ENCODE results near the gene DCC.

Gene DCC

DNA sequence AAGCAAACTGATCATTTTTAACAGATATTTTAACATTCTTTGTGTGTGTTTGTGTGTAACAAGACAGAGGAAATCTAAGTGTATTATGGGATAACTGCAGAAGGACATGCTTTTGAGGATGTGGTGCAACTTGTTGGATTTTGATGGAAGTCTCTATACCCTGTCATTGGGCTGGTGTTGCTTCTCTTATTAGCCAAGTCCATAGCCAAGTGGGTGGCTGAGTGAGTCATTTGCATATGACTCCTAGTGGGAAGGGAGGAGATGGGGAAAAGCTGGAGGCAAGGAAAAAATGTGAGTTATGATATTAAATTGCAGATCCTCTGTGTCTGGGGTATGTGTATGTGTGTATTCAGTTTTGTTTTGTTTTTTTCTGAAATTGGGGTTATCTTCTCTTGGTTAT lies 879.9 kb downstream of the DCC start:
- no peak overlapping the region for H2BK15ac ChIP-seq (ENCODE audit: low read depth, poor library complexity, severe bottlenecking)
- no peaks in the 10 kb centered on the region for H3K79me1 ChIP-seq (replicated peaks; ENCODE audit: low read length, poor library complexity, severe bottlenecking)
- no peak overlapping the region for H3K27ac ChIP-seq (ENCODE audit: low read length, poor library complexity, severe bottlenecking)
- no peak overlapping the region for H2BK5ac ChIP-seq (ENCODE audit: low read depth, low read length, poor library complexity, severe bottlenecking)
- no peak overlapping the region for H3K14ac ChIP-seq (ENCODE audit: low read length in 2 of 2)
- H3K4me3 ChIP-seq (ENCODE audit: insufficient read depth in 1 of 2, low read depth in 1 of 2, low read length in 2 of 2) = no peak overlapping the region
- DNase-seq = no peak
- H2AFZ ChIP-seq (ENCODE audit: low read depth, low read length) = no peak overlapping the region
- H3K27me3 ChIP-seq (ENCODE audit: control insufficient read depth in 1 of 2, insufficient read depth in 1 of 2, low read length in 2 of 2) = no peaks in the 10 kb centered on the region
- no peaks in the 10 kb centered on the region for H3K4me1 ChIP-seq (ENCODE audit: control insufficient read depth, insufficient read depth, low read depth, low read length)
- H3K9ac ChIP-seq (ENCODE audit: low read length) = no peak overlapping the region
- no peak overlapping the region for H2AK5ac ChIP-seq (ENCODE audit: low read length, severe bottlenecking)
- no peak overlapping the region for H3K4ac ChIP-seq (ENCODE audit: low read depth in 1 of 2, low read length in 2 of 2)
- H3K4me2 ChIP-seq (ENCODE audit: low read length, poor library complexity, severe bottlenecking) = no peak overlapping the region
- H3K23ac ChIP-seq (ENCODE audit: low read length in 2 of 2) = no peak overlapping the region
- no peak overlapping the region for H3K18ac ChIP-seq (ENCODE audit: low read depth in 1 of 2, low read length in 2 of 2)
- H3K36me3 ChIP-seq (ENCODE audit: control insufficient read depth in 1 of 2, insufficient read depth in 2 of 2, low read depth in 1 of 2, low read length in 2 of 2) = no peaks in the 10 kb centered on the region
- H2BK120ac ChIP-seq (ENCODE audit: low read depth, low read length) = no peak overlapping the region
- no peak overlapping the region for H4K91ac ChIP-seq (ENCODE audit: low read length)
- no peak overlapping the region for H2BK12ac ChIP-seq (ENCODE audit: low read length in 2 of 2)
- no peak overlapping the region for H4K8ac ChIP-seq (ENCODE audit: low read length)
- no peaks in the 10 kb centered on the region for H3K9me3 ChIP-seq (ENCODE audit: control insufficient read depth, low read length)

DNA sequence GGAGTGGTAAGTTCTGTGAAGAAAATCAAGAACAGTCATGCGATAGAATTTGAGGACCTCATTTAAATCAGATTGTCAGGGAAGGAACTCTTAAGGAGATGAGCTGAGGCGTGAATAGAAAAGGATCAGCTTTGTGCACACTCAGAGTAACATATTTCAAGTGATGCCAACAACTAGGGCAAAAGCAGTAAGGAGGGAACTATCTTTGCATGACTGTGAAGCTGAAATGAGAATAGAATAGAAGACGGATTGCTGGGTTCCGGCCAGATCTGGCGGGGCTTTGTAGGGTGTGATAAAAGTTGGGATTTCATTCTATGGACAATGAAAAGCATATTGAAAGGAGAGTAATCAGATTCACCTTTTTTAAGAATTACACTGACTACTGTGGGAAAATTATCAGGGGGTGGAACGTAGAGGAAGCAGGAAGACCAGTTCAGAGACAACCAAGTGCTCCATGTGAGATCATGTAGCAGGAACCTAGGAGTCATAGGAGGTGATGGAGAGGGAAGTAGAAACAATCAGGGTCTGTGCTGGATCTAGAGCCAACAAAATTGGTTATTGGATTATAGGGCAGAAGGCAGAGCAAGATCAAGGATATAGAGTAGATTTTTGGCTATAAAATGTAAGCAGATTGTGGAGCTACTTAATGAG lies 884.3 kb downstream of the DCC start:
- Histone ChIP-seq H3K4me2 (ENCODE audit: low read length, poor library complexity, severe bottlenecking) (no peak overlapping the region), H3K36me3 (ENCODE audit: control insufficient read depth in 1 of 2, insufficient read depth in 2 of 2, low read depth in 1 of 2, low read length in 2 of 2) (no peaks in the 10 kb centered on the region), H3K79me1 (replicated peaks; ENCODE audit: low read length, poor library complexity, severe bottlenecking) (no peaks in the 10 kb centered on the region), H4K91ac (ENCODE audit: low read length) (no peak overlapping the region), H3K27me3 (ENCODE audit: control insufficient read depth in 1 of 2, insufficient read depth in 1 of 2, low read length in 2 of 2) (no peaks in the 10 kb centered on the region), H2BK12ac (ENCODE audit: low read length in 2 of 2) (no peak overlapping the region), H2BK5ac (ENCODE audit: low read depth, low read length, poor library complexity, severe bottlenecking) (no peak overlapping the region), H2BK120ac (ENCODE audit: low read depth, low read length) (no peak overlapping the region), H3K4me3 (ENCODE audit: insufficient read depth in 1 of 2, low read depth in 1 of 2, low read length in 2 of 2) (no peak overlapping the region), H4K8ac (ENCODE audit: low read length) (no peak overlapping the region), H3K14ac (ENCODE audit: low read length in 2 of 2) (no peak overlapping the region), H3K18ac (ENCODE audit: low read depth in 1 of 2, low read length in 2 of 2) (no peak overlapping the region), H3K4ac (ENCODE audit: low read depth in 1 of 2, low read length in 2 of 2) (no peak overlapping the region), H3K23ac (ENCODE audit: low read length in 2 of 2) (no peak overlapping the region), H2AFZ (ENCODE audit: low read depth, low read length) (no peak overlapping the region), H2AK5ac (ENCODE audit: low read length, severe bottlenecking) (no peak overlapping the region), H3K27ac (ENCODE audit: low read length, poor library complexity, severe bottlenecking) (no peak overlapping the region), H3K9ac (ENCODE audit: low read length) (no peak overlapping the region), H2BK15ac (ENCODE audit: low read depth, poor library complexity, severe bottlenecking) (no peak overlapping the region), H3K9me3 (ENCODE audit: control insufficient read depth, low read length) (no peaks in the 10 kb centered on the region), H3K4me1 (ENCODE audit: control insufficient read depth, insufficient read depth, low read depth, low read length) (no peaks in the 10 kb centered on the region)
- 82% methylated on average over 6 of the region's 6 CpGs for WGBS
- DNase-seq = no peak

DNA sequence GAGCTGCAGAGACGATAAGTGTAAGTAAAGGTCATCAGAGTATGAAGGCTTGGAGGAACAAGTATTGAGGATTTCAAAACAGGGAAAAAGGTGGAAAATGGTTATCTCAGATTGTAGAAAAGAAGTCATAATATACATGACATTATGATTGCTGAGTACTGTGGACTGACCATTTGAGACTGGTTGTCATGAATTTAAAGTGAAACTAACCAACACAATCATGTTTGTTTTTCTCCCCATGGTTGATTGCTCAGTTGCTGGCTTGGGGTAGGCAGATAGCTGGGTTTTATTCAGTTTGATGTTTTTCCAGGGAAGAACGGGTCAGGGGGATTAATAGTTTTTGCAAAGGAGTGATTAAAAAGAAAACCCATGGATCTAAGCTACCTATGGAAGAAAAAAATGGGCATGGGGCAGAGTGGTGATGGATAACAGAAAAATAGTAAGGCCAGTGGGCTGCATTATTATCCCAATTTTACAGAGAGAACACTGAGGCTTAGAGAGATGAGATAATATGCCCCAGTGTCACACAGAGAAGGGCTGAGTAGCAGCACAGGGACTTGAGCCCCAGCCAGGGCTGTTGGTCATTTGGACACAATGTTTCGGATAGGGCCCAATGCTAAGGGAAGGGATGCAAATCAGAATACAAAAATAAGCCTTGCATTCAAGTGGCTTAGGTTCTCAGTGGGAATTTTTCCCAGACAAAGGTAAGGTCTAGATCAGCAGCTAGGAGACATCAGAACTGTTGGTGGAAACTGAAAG lies 885.7 kb downstream of the DCC start:
- H4K8ac ChIP-seq (ENCODE audit: low read length) = no peak overlapping the region
- H2AFZ ChIP-seq (ENCODE audit: low read depth, low read length) = no peak overlapping the region
- H4K91ac ChIP-seq (ENCODE audit: low read length) = no peak overlapping the region
- H3K4me1 ChIP-seq (ENCODE audit: control insufficient read depth, insufficient read depth, low read depth, low read length) = no peaks in the 10 kb centered on the region
- no peak for DNase-seq
- H3K23ac ChIP-seq (ENCODE audit: low read length in 2 of 2) = no peak overlapping the region
- H3K4me3 ChIP-seq (ENCODE audit: insufficient read depth in 1 of 2, low read depth in 1 of 2, low read length in 2 of 2) = no peak overlapping the region
- H2BK120ac ChIP-seq (ENCODE audit: low read depth, low read length) = no peak overlapping the region
- H3K4me2 ChIP-seq (ENCODE audit: low read length, poor library complexity, severe bottlenecking) = no peak overlapping the region
- H3K14ac ChIP-seq (ENCODE audit: low read length in 2 of 2) = no peak overlapping the region
- H2BK15ac ChIP-seq (ENCODE audit: low read depth, poor library complexity, severe bottlenecking) = no peak overlapping the region
- no peak overlapping the region for H3K4ac ChIP-seq (ENCODE audit: low read depth in 1 of 2, low read length in 2 of 2)
- no peak overlapping the region for H3K9ac ChIP-seq (ENCODE audit: low read length)
- no peak overlapping the region for H3K18ac ChIP-seq (ENCODE audit: low read depth in 1 of 2, low read length in 2 of 2)
- no peaks in the 10 kb centered on the region for H3K79me1 ChIP-seq (replicated peaks; ENCODE audit: low read length, poor library complexity, severe bottlenecking)
- no peak overlapping the region for H2AK5ac ChIP-seq (ENCODE audit: low read length, severe bottlenecking)
- no peaks in the 10 kb centered on the region for H3K9me3 ChIP-seq (ENCODE audit: control insufficient read depth, low read length)
- H3K27me3 ChIP-seq (ENCODE audit: control insufficient read depth in 1 of 2, insufficient read depth in 1 of 2, low read length in 2 of 2) = no peaks in the 10 kb centered on the region
- no peaks in the 10 kb centered on the region for H3K36me3 ChIP-seq (ENCODE audit: control insufficient read depth in 1 of 2, insufficient read depth in 2 of 2, low read depth in 1 of 2, low read length in 2 of 2)
- no peak overlapping the region for H2BK5ac ChIP-seq (ENCODE audit: low read depth, low read length, poor library complexity, severe bottlenecking)
- no peak overlapping the region for H2BK12ac ChIP-seq (ENCODE audit: low read length in 2 of 2)
- H3K27ac ChIP-seq (ENCODE audit: low read length, poor library complexity, severe bottlenecking) = no peak overlapping the region
- 59% methylated on average over 3 of the region's 3 CpGs for WGBS

DNA sequence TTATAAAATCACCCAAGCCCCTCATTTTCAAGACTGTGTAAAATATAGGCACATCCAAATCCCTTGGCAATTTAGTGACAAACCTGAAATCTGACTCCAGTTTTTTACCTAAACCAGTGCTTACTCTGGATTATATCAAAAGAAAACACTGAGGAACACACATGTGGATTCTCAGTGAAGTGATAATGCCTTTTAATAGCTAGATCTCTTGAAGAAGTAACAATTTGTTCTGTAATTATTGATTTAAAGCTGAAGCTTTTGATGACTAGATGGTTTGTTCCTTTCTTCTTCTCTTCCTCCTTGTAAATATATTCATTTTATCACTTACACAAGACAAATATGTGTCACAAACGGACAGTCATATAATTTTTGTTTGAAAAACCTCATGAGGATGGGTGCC lies 894.6 kb downstream of the DCC start:
- Histone ChIP-seq H3K27ac (ENCODE audit: low read length, poor library complexity, severe bottlenecking) (no peak overlapping the region), H3K4me1 (ENCODE audit: control insufficient read depth, insufficient read depth, low read depth, low read length) (no peaks in the 10 kb centered on the region), H3K4me2 (ENCODE audit: low read length, poor library complexity, severe bottlenecking) (no peak overlapping the region)

More for the DNA sequence above, 894.6 kb downstream of the DCC start:
- Histone ChIP-seq H3K14ac (ENCODE audit: low read length in 2 of 2) (no peak overlapping the region), H2BK12ac (ENCODE audit: low read length in 2 of 2) (no peak overlapping the region), H3K27me3 (ENCODE audit: control insufficient read depth in 1 of 2, insufficient read depth in 1 of 2, low read length in 2 of 2) (no peaks in the 10 kb centered on the region), H3K9me3 (ENCODE audit: control insufficient read depth, low read length) (no peaks in the 10 kb centered on the region), H2AK5ac (ENCODE audit: low read length, severe bottlenecking) (no peak overlapping the region), H3K23ac (ENCODE audit: low read length in 2 of 2) (no peak overlapping the region), H3K79me1 (replicated peaks; ENCODE audit: low read length, poor library complexity, severe bottlenecking) (no peaks in the 10 kb centered on the region), H2BK120ac (ENCODE audit: low read depth, low read length) (no peak overlapping the region), H3K4ac (ENCODE audit: low read depth in 1 of 2, low read length in 2 of 2) (no peak overlapping the region), H3K4me3 (ENCODE audit: insufficient read depth in 1 of 2, low read depth in 1 of 2, low read length in 2 of 2) (no peak overlapping the region), H3K18ac (ENCODE audit: low read depth in 1 of 2, low read length in 2 of 2) (no peak overlapping the region), H2BK5ac (ENCODE audit: low read depth, low read length, poor library complexity, severe bottlenecking) (no peak overlapping the region), H3K36me3 (ENCODE audit: control insufficient read depth in 1 of 2, insufficient read depth in 2 of 2, low read depth in 1 of 2, low read length in 2 of 2) (no peaks in the 10 kb centered on the region), H2BK15ac (ENCODE audit: low read depth, poor library complexity, severe bottlenecking) (no peak overlapping the region), H4K8ac (ENCODE audit: low read length) (no peak overlapping the region), H4K91ac (ENCODE audit: low read length) (no peak overlapping the region), H2AFZ (ENCODE audit: low read depth, low read length) (no peak overlapping the region), H3K9ac (ENCODE audit: low read length) (no peak overlapping the region)
- no CpG with 5 or more reads among the region's 1 CpG for WGBS
- DNase-seq = no peak

Measured in mesenchymal stem cell (in vitro differentiated cells and primary cell).